ENCODE data around the gene SPATA1. TPM values are rescaled to one million over a fixed set of nuclear protein-coding genes. Genes with fewer than 3 reads are reported as not detected.
A peak's percentile ranks its signal among the peaks of the same experiment; 100 is the strongest.
"Not testable (repeated sequence)": the region's sequence is repeated elsewhere in the genome, so short reads cannot be mapped to it uniquely, and the experiment has no call there.

Gene SPATA1
- total RNA-seq, 1 experiment from 2014 or later: not detected

DNA sequence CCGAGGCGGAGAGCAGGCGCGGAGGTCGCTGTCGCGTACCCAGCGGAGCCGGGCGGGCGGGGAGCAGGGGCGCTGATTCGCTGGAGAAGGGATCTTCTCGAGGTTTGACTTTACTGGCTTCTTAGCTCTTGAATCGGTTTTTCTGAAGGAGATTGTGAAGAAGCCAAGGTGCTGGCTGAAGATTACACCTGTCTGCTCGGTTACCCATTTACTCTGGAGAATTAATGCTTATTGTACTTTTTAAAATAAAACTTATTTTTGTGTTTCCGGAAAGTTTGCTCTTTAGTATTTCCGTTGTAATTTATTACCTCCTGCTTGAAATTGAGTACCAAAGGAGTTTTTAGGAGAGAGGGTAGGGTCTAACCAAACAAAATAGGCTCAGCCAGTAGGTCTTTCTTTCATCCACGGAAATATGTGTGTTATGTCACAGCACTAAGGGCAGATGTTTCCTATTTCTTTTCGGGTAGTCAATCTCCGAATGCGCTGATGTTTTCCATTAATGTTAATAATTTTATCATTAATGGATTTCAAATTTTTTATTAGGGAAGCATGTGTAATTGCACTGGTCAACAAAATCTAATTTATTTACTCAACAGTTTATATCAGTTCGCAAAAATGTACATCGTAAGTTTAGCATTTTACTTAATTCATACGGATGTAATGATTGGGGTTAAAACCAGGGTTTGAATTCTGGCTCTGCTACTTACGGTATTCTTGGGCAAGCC, 705 bp downstream of the SPATA1 start:
- no peak for DNase-seq (ENCODE audit: low read depth)
- in situ Hi-C loops (cut with HindIII; ENCODE audit: low pct_unique_long_range_greater_than_20kb, low sequenced_read_pairs): no loop called here

DNA sequence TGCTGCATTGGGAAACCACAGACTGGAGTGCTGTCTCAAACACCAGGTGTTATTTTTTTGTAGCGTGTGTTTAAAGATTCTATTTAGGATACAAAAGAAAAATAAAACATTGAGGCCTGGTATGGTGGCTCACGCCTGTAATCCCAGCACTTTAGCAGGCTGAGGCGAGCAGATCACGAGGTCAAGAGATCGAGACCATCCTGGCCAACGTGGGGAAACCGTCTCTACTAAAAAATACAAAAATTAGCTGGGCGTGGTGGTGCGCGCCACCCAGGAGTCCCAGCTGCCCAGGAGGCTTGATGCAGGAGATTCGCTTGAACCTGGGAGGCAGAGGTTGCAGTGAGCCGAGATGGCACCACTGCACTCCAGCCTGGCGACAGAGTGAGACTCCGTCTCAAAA, 1.7 kb downstream of the SPATA1 start:
- DNase-seq (ENCODE audit: low read depth); in situ Hi-C loops (cut with HindIII; ENCODE audit: low pct_unique_long_range_greater_than_20kb, low sequenced_read_pairs): not testable (repeated sequence)

DNA sequence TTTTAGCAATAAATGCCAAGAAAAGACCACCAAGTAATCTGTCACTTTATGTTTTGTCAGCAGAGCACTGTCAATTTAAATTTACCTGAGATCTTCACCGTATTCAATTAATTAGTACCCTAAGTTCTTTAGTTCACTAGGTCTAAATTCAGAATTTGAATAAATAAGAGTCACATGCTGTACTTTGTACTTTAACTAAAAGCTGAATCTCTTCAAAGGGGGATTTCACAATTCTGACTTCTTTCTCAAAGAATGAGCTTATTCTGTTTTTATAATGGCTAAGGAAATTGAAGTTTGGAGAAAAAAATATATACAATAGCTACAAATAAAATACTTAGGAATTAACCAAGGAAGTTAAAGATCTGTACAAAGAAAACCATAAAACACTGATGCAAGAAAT, 2.3 kb downstream of the SPATA1 start:
- DNase-seq (ENCODE audit: low read depth): no peak
- in situ Hi-C loops (cut with HindIII; ENCODE audit: low pct_unique_long_range_greater_than_20kb, low sequenced_read_pairs): no loop called here

DNA sequence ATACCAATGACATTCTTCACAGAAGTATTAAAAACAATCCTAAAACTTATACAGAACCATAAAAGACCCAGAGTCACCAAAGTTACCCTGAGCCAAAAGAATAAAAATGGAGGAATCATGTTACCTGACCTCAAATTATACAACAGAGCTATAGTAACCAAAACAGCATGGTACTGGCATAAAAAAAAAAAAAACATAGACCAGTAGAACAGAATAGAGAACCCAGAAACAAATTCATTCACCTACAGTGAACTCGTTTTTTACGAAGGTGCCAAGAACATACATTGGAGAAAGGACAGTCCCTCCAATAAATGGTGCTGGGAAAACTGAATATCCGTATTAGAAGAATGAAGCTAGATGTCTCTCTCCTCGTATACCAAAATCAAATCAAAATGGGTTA, 2.8 kb downstream of the SPATA1 start:
- DNase-seq (ENCODE audit: low read depth): no peak
- in situ Hi-C loops (cut with HindIII; ENCODE audit: low pct_unique_long_range_greater_than_20kb, low sequenced_read_pairs): no loop called here

DNA sequence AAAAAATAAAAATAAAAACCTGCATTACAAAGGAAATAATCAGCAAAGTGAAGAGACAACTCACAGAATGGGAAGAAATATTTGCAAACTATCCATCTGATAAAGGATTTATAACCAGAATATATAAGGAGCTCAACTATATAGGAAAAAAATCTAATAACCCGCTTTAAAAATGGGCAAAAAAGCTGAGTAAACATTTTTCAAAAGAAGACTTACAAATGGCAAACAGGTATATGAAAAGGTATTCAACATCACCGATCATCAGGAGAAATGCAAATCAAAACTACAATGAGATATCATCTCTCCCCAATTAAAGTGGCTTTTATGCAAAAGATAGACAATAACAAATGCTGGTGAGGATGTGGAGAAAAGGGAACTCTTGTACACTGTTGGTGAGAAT, 4.0 kb downstream of the SPATA1 start:
- in situ Hi-C loops (cut with HindIII; ENCODE audit: low pct_unique_long_range_greater_than_20kb, low sequenced_read_pairs): no loop called here
- no peak for DNase-seq (ENCODE audit: low read depth)

DNA sequence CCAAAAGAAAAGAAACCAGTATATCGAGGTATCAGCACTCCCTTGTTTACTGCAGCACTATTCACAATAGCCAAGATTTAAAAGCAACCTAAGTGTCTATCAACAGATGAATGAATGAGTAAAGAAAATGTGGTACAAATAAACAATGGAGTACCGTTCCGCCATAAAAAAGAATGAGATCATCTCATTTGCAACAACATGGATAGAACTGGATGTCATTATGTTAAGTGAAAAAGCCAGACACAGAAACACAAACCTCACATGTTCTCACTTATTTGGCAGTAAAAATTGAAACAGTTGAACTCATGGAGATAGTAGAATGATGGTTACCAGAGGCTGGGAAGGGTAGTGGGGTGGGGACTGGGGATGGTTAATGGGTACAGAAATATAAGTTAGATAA, 4.5 kb downstream of the SPATA1 start:
- DNase-seq (ENCODE audit: low read depth): no peak
- in situ Hi-C loops (cut with HindIII; ENCODE audit: low pct_unique_long_range_greater_than_20kb, low sequenced_read_pairs): no loop called here

DNA sequence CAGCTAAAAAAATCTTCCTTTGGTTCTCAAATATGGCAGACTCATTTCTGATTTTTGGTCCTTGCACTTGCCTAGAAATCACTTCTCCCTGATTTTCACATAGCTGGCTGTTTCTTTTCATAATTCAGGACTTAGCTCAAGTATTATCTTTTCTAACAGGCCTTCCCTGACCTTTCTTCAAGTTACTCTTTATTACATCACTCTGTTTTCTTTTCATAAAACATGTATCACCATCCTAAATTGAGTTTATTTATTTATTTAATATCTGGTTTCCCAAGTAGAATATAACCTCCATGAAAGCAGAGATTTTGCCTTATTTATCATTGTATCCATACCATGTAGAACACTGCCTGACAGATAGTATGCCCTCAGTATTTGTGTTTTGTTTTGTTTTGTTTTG, 18.4 kb downstream of the SPATA1 start:
- in situ Hi-C loops (cut with HindIII; ENCODE audit: low pct_unique_long_range_greater_than_20kb, low sequenced_read_pairs): no loop called here
- no peak for DNase-seq (ENCODE audit: low read depth)

DNA sequence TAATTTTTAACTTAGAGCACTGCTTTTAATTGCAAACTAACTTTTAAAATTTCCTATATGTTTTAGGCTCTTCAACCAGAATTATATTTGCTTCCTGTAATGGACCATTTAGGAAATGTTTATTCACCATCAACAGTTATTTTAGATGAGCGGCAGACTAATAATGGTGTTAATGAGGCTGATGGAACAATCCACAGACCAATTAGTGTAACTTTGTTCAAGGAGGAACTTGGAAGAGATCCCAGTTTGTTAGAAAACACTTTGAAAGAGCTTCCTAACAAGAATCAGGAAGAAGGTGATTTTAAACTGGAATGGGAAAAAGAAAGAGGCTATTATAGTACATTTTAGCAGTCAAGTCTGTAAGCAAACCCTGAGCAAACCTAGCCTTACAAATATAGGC, 19.6 kb downstream of the SPATA1 start:
- no peak for DNase-seq (ENCODE audit: low read depth)
- in situ Hi-C loops (cut with HindIII; ENCODE audit: low pct_unique_long_range_greater_than_20kb, low sequenced_read_pairs): no loop called here

DNA sequence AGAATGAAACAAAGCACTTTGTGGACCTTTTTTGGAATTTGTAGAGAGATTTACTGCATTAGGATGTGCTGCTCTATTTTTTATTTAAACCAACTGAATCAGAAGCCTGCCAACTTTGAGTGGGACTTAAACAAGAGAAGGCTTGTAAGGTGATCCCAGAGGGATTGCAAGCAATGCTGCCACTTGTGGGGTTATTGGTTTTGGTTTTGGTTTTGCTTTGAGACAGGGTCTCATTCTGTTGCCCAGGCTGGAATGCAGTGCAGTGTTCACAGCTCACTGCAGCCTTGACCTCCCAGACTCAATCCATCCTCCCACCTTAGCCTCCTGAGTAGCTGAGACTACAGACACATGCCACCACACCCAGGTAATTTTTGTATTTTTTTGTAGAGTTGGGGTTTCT, 32.4 kb downstream of the SPATA1 start:
- no peak for DNase-seq (ENCODE audit: low read depth)
- in situ Hi-C loops (cut with HindIII; ENCODE audit: low pct_unique_long_range_greater_than_20kb, low sequenced_read_pairs): no loop called here

DNA sequence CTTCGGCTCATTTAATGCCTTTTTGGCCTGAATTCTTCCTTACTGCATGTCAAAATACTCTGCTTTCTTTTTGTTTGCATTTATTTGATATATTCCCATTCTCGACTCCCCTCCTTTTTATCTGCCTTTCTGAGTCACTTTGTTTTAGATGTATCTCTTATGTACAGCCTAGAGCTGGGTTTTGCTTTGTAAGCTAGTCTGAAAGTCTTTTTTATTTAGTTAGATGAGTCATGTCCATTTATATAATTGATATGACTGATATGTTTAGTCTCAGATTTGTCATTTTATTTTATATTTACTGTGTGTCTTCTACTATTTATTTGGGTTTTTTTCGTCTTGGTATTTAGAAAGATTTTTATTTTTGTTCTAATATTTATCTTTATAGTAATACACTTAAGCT, 33.8 kb downstream of the SPATA1 start:
- DNase-seq (ENCODE audit: low read depth): no peak
- in situ Hi-C loops (cut with HindIII; ENCODE audit: low pct_unique_long_range_greater_than_20kb, low sequenced_read_pairs): no loop called here

DNA sequence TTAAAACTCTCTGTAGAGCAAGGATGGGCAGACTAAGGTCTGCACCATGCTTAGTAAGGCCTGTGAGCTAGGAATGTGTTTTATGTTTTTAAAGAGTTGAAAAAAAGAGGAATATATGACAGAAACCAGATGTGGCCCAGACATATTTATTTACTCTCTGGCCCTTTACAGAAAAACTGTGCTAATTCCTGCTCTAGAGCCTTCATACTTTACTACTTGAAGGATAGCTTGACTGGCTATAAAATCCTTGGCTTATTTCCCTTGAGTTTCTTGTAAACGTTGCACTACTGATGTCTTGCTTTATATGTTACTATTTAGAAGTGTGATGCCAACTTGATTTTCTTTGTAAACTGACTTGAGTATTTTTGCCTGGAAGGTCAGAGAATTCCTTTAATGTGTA, 34.6 kb downstream of the SPATA1 start:
- in situ Hi-C loops (cut with HindIII; ENCODE audit: low pct_unique_long_range_greater_than_20kb, low sequenced_read_pairs): no loop called here
- no peak for DNase-seq (ENCODE audit: low read depth)

DNA sequence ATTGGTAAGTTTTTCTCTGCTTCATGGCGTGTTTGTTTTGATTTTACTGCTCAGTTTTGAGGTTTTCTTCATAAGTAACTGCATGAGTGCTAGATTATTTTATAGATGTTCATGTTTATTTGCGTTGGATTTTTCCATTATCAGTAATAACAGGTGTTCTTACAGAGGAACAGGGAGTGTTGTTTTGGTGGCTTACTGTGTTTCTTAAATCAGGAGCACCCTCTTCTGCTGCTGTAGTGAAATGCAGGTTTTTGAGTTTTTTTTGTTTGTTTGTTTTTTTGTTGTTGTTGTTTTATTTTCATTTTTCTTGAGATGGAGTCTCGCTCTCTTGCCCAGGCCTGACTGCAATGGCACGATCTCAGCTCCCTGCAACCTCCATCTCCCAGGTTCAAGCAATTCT, 35.5 kb downstream of the SPATA1 start:
- no peak for DNase-seq (ENCODE audit: low read depth)
- in situ Hi-C loops (cut with HindIII; ENCODE audit: low pct_unique_long_range_greater_than_20kb, low sequenced_read_pairs): no loop called here

DNA sequence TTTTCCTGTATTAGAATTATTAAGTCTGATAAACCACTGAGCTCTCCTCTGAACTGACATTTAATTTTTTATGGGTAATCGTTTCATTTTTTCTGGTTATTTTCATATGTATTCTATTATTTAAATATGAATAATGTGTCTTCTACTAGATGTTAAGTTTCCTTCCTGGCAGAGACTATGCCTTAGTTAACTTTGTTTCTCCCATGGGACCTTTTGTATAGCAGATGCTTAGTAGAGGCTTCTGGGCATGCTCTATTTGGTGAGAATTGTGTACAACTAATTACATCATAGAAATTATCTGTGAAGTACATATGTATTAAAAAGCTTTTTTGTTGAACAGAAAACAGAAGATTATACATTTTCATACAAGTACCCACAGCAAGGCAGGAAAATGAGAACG, 44.6 kb downstream of the SPATA1 start:
- DNase-seq (ENCODE audit: low read depth): no peak
- in situ Hi-C loops (cut with HindIII; ENCODE audit: low pct_unique_long_range_greater_than_20kb, low sequenced_read_pairs): no loop called here

DNA sequence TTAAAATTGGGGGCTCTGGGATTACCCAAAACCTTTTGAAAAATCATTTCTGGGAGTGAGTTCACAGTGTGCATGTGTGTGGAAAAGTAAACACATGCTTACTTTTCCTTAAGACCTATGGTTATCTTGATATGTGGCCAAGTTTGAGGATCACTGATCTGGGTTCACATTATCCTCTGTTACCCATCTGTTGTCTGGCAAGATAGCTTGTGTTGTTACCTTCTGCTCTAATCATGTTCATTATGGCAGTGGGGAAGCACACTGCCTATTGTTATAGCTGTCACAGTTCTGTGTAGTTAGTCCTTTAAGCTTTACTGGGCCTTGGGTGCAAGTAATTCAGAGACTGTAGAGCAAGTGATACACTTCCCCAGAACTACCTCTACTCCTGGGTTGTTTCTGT, 63.0 kb downstream of the SPATA1 start:
- no peak for DNase-seq (ENCODE audit: low read depth)
- in situ Hi-C loops (cut with HindIII; ENCODE audit: low pct_unique_long_range_greater_than_20kb, low sequenced_read_pairs): no loop called here

DNA sequence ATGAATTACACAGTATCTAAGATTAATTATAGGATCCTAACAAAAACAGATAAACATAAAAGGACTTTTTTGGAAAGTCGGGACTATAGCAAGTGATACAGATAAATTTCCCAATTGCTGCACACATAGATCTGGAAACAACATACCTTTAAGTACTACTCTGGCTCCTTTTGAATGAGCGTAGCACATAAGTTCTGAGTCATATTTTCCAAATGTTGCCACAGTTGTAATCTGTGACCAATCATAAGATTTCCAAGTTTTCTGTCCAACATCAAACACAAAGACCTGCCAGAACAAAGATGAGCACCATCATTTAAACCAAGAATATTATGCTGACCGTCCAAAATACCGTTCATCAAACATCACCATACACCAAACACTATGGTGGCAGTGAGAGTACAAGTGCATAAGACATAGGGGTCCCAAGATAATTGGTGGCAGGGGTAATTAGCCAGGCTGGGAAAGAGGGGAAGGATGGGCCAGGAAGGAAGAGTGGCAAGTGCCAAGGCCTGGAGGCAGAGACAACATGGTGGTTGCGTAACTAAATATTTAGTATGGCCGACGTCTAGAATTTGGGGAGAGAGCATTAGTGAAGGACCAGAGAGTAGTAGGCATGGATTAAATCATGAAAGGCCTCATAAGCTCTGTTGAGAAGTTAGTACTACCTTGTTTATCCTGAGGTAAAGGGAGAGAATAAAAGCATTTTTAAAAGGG, 64.4 kb downstream of the SPATA1 start:
- DNase-seq (ENCODE audit: low read depth): no peak

DNA sequence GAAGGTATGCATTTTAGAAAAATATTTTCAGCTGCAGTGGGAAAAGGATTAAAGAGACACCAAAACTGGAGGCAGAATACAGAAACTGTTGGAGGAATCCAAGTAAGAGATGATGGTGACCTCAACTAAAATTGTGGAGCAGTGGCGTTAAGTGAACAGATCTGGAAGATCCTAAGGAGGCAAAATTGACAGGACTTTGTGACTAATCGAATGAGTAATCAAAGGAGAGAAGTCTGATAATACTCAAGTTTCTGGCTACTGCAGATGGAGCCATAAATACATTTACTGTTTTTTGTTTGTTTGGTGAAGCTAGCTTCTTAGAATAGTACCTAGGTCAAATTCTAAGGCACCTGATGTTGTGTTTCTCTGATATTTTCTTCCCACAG, 65.0 kb downstream of the SPATA1 start:
- in situ Hi-C loops (cut with HindIII; ENCODE audit: low pct_unique_long_range_greater_than_20kb, low sequenced_read_pairs): no loop called here
- no peak for DNase-seq (ENCODE audit: low read depth)

More for the DNA sequence above, 64.4 kb downstream of the SPATA1 start:
- in situ Hi-C loops (cut with HindIII; ENCODE audit: low pct_unique_long_range_greater_than_20kb, low sequenced_read_pairs): no loop called here

DNA sequence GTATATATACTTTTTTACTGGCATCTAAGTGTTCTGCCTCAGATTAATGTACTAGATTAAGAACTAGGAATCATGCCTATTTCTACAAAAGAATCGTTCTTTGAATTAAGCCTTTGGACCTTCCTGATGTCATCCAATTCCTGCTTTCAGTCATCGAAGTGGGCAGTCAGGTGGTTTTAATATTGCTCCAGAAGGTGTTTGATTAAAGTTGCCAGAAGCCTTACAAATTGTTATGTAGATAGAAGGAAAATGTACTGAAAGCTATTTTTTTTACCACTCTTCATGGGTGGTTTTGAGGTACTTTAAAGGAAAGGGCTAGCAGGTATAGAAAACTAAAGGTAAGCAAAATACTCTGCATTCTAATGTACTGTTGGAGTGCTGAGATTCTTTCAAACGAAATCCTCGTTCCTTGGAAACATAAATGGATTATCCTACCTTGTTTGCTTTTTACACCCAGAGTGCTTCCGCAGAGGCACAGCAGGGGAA, 67.3 kb downstream of the SPATA1 start:
- in situ Hi-C loops (cut with HindIII; ENCODE audit: low pct_unique_long_range_greater_than_20kb, low sequenced_read_pairs): no loop called here
- no peak for DNase-seq (ENCODE audit: low read depth)

DNA sequence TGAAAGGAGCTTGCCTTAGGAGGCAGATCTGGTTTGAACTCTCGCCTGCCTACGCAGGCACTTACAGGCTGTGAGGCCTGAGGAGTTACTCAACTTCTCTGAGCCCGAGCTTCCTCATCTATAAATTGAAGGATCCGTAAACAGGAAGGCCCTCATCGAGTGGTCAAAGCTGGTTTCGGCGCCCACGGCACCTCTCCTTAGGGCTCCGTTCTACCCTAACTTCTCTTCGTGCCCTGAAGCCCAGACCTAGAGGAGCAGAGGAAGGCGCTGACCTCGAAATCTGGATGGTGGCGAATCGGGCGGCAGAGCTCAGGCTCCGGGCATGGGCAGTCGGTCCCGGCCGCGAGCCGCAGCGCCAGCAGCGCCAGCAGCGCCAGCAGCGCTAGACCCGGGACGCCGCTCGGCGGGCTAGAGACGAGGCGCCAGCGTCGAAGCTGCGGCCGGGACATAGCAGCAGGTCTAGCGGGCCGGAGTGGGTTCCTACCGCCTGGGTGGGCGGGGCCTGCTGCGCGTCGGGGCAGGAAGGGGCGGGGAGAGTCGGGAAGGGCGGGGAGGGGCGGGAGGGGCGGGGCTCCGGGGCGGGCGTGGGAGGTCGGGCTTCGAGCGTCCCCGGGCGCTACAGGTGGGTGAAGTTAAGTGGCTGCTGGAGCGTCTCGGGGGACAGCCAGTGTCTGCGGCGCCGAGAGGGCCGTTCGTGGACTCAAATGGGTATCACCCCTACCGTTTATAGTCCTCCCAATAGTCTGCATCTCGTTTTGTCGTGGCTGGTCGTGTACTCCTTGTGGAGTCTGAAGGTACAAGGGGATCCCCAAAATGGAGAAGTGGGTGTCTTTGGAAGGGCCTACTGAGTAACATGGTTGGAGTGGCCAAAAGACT, 68.0 kb downstream of the SPATA1 start, which contains the start of gene CTBS:
Gene CTBS (minus strand): TSS at position 474 of the 876 bp plus-strand sequence. CDS start 25 bp downstream, at position 449.
- in situ Hi-C loops (cut with HindIII; ENCODE audit: low pct_unique_long_range_greater_than_20kb, low sequenced_read_pairs): no loop called here
- DNase-seq (ENCODE audit: low read depth): peak; percentile 72

DNA sequence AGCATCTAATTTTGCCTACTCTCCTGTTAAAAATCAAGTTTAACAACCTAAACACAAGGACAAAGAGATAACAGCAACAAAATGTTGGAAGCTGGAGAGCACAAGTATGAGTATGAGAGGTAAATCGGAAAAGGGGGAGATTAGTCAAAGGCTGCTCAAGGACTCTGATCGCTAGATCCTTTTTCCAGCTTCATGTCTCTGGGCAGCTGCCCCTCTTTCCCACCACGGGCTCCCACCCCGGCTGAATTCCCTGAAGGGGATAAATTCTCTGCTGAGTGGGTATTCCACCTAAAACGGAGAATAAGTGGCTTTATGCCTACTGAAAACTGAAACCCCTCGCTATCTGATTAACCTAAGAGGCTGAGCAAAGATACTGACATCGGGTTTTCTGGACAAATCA, 68.8 kb downstream of the SPATA1 start:
- DNase-seq (ENCODE audit: low read depth): no peak
- in situ Hi-C loops (cut with HindIII; ENCODE audit: low pct_unique_long_range_greater_than_20kb, low sequenced_read_pairs): no loop called here
